GM03348 (cell line): Measurements from ENCODE around the gene HP.
"Not testable (repeated sequence)": the region's sequence is repeated elsewhere in the genome, so short reads cannot be mapped to it uniquely, and the experiment has no call there.

Experiments
- DNase-seq: peaks from one replicate; pipeline ENCODE4 v3.0.0; 2012; ENCODE audit warnings: low spot score

HP gene

GRCh38 chr16:72054254-72054847, at the start of gene HP:
TSS of gene HP (plus strand) at chr16:72054505. CDS start at chr16:72054653, 148 bp downstream.
- DNase-seq = not testable (repeated sequence)

- DNase-seq = not testable (repeated sequence)
Measured at GRCh38 chr16:72008065-72008423, 46.3 kb upstream of the HP start.

- DNase-seq = peak; percentile 100
Measured at GRCh38 chr16:72008424-72009216, 45.7 kb upstream of the HP start, which contains the start of gene DHODH. TSS of gene DHODH (plus strand) at chr16:72008744. CDS start at chr16:72008765, 21 bp downstream.

GRCh38 chr16:72009779-72010178, 44.5 kb upstream of the HP start:
- no peak for DNase-seq

- DNase-seq = no peak
Measured at GRCh38 chr16:72012607-72013006, 41.7 kb upstream of the HP start.

GRCh38 chr16:72013389-72013788, 40.9 kb upstream of the HP start:
- DNase-seq = no peak

- DNase-seq = no peak
Measured at GRCh38 chr16:72013888-72014581, 40.3 kb upstream of the HP start.

- DNase-seq = no peak
Measured at GRCh38 chr16:72014675-72015074, 39.6 kb upstream of the HP start.

GRCh38 chr16:72015124-72015523, 39.2 kb upstream of the HP start:
- no peak for DNase-seq

- DNase-seq = no peak
Measured at GRCh38 chr16:72018470-72018869, 35.8 kb upstream of the HP start.

- no peak for DNase-seq
Measured at GRCh38 chr16:72021043-72021442, 33.3 kb upstream of the HP start.

- DNase-seq = no peak
Measured at GRCh38 chr16:72022127-72022526, 32.2 kb upstream of the HP start.

GRCh38 chr16:72023962-72024361, 30.3 kb upstream of the HP start:
- DNase-seq = no peak

GRCh38 chr16:72024862-72025382, 29.4 kb upstream of the HP start:
- DNase-seq = no peak

GRCh38 chr16:72025404-72026114, 28.7 kb upstream of the HP start:
- no peak for DNase-seq

- no peak for DNase-seq
Measured at GRCh38 chr16:72027669-72028378, 26.5 kb upstream of the HP start.

GRCh38 chr16:72029567-72030271, 24.6 kb upstream of the HP start:
- DNase-seq = no peak

- no peak for DNase-seq
Measured at GRCh38 chr16:72033437-72033836, 20.9 kb upstream of the HP start.

GRCh38 chr16:72036098-72036497, 18.2 kb upstream of the HP start:
- no peak for DNase-seq

- no peak for DNase-seq
Measured at GRCh38 chr16:72042157-72042660, 12.1 kb upstream of the HP start.

GRCh38 chr16:72043058-72043457, 11.2 kb upstream of the HP start:
- no peak for DNase-seq
